T47D (cell line): ENCODE results near the gene ZSCAN25.
"Not testable (repeated sequence)": the region's sequence is repeated elsewhere in the genome, so short reads cannot be mapped to it uniquely, and the experiment has no call there.

ENCODE experiments used
- DNase-seq, 2 experiments: peaks; one replicate each; pipeline versions ENCODE4 v3.0.0 to v3.0.0-alpha.2; 2011 to 2012; ENCODE audit warnings: low read depth in 1 of 2, low spot score in 1 of 2
- JUND ChIP-seq: IDR thresholded peaks from 2 replicates; pipeline ENCODE4 v1.6.1; 2012; ENCODE audit warnings: low read depth
- in situ Hi-C: cut with HindIII; loops from 2 replicates; pipeline ENCODE4 v1.10.0; 2016; ENCODE audit warnings: low sequenced_read_pairs, low pct_unique_long_range_greater_than_20kb

The ZSCAN25 gene

GRCh38 chr7:99616359-99617191 lies at the start of gene ZSCAN25:
TSS of gene ZSCAN25 (plus strand) at chr7:99616946. CDS start at chr7:99619607, 2,661 bp downstream.
- in situ Hi-C loops: no loop called here
- no peak for TF ChIP-seq JUND
- DNase-seq: peak; percentile 72 to 92

DNA sequence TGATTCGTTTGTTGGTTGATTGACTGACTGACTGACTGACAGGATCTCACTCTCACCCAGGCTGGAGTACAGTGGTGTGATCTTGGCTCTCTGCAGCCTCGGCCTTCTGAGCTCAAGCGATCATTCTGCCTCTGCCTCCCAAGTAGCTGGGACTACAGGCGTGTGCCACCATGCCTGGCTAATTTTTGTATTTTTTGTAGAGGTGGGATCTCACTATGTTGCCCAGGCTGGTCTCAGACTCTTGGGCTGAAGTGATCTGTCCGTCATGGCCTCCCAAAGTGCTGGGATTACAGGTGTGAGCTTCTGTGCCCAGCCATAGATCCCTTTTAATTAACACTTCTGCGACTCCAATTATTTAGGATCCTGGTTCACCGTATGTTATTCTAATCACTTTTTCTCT lies 48.0 kb upstream of the ZSCAN25 start:
- DNase-seq: not testable (repeated sequence)

DNA sequence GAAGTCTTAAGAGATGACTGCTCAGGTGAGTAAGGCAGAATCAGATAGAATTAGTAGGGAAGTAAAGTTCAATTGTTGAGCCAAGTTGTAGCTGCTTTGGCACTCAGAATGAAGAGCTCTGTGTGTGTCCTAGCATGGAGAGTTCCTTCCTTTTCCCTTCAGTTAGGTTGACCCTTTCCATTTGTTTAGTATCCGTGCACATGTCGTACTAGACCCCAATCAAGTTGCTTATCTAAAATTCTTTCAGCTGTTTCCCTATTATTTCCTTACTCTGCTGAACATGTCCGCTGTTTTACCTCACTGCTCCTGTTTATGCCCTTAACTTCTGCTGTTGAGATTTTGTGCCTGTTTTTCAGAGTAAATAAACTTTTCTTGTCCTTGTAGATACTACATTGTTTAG lies 45.0 kb upstream of the ZSCAN25 start:
- in situ Hi-C loops: no loop called here
- DNase-seq: no peak
- TF ChIP-seq JUND: no peak

More for the DNA sequence above, 48.0 kb upstream of the ZSCAN25 start:
- in situ Hi-C loops: not testable (repeated sequence)

DNA sequence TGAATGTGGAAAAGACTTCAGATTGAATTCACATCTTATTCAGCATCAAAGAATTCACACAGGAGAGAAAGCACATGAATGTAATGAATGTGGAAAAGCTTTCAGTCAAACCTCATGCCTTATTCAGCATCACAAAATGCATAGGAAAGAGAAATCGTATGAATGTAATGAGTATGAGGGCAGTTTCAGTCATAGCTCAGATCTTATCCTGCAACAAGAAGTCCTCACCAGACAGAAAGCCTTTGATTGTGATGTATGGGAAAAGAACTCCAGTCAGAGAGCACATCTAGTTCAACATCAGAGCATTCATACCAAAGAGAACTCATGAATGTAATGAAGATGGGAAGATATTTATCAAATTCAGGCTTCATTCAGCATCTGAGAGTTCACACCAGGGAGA lies 43.5 kb upstream of the ZSCAN25 start:
- in situ Hi-C loops: no loop called here
- no peak for DNase-seq
- TF ChIP-seq JUND: no peak

DNA sequence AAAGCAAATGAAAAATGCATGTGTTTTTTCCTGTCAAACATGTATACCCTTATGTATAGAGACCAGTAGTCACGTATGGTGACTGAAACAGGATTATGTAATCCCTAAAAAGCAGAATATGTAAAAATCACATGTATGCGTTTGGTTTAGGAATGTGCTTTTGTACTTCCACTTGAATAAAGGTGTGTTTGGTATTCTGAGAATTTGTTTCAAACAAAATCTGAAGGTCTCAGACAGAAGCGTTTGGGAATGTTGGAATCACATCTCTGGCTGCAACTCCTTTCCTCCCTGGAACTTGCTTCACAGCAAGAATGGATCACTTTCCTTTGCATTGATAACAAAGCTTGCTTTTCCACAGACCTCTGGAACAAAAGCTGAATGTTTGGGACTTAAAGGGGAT lies 40.5 kb upstream of the ZSCAN25 start:
- in situ Hi-C loops: no loop called here
- TF ChIP-seq JUND: no peak
- DNase-seq: no peak

- in situ Hi-C loops: no loop called here
- DNase-seq: no peak
- no peak for TF ChIP-seq JUND
Measured at GRCh38 chr7:99579281-99579955, 37.3 kb upstream of the ZSCAN25 start.

GRCh38 chr7:99579956-99580777 lies 36.6 kb upstream of the ZSCAN25 start:
- no peak for TF ChIP-seq JUND
- in situ Hi-C loops: no loop called here
- no peak for DNase-seq

DNA sequence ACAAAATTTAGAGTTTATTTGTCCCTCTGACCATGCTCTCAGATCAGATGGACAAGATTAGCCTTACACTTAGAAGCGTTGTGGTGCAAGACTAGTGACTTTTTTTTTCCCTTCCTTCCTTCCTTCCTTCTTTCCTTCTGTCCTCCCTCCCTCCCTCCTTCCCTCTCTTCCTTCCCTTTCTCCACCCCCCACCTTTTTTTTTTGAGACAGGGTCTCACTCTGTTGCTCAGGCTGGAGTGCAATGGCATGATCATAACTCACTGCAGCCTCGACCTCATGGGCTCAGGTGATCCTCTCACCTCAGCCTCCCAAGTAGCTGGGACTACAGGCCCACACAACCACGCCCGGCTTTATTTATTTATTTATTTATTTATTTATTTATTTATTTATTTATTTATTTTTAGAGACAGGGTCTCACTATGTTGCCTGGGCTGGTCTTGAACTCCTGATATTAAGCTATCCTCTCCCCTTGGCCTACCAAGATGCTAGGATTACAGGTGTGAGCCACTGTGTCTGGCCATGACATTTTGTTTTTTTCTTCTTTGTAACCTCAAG lies 35.9 kb upstream of the ZSCAN25 start:
- in situ Hi-C loops, DNase-seq: not testable (repeated sequence)

GRCh38 chr7:99588868-99589267 lies 27.9 kb upstream of the ZSCAN25 start:
- no peak for TF ChIP-seq JUND
- in situ Hi-C loops: no loop called here

DNA sequence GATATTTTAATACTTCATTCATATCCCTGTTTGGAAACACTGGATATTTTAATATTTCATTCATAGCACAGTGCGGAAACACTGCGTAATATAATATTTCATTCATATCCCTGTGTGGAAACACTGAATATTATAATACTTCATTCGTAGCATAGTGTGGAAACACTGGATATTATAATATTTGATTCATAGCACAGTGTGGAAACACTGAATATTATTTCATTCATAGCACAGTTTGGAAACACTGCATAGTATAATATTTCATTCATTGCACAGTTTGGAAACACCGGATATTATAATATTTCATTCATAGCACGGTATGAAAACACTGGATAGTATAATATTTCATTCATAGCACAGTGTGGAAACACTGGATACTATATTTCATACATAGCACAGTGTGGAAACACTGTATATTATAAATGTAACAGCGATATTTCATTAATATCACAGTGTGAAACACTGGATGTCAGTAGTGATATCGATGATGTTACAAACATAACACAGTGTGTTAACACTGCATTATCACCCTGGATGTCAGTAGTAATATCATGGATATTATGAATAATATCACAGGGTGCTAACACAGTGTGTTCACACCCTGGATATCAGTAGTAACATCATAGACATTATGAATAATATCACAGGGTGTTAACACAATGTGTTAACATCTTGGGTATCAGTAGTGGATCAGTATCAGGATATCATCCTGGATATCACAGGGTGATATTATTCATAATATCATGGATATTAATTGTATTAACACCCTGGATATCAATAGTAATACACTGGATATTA lies 21.6 kb upstream of the ZSCAN25 start:
- TF ChIP-seq JUND: no peak
- in situ Hi-C loops: no loop called here

More at GRCh38 chr7:99588868-99589267, 27.9 kb upstream of the ZSCAN25 start:
- DNase-seq: no peak

GRCh38 chr7:99596408-99596955 lies 20.3 kb upstream of the ZSCAN25 start:
- DNase-seq: no peak
- no peak for TF ChIP-seq JUND

More for the DNA sequence above, 21.6 kb upstream of the ZSCAN25 start:
- DNase-seq: no peak

More at GRCh38 chr7:99596408-99596955, 20.3 kb upstream of the ZSCAN25 start:
- in situ Hi-C loops: no loop called here
